SK-N-SH (cell line): ENCODE measurements around the gene MRPL36.

ENCODE experiments used
- NRF1 ChIP-seq: IDR thresholded peaks from 2 replicates; pipeline ENCODE4 v1.6.1; 2012; ENCODE audit warnings: low read depth, mild to moderate bottlenecking, low read length
- POLR2AphosphoS5 ChIP-seq: IDR thresholded peaks from 2 replicates; pipeline ENCODE4 v1.6.1; 2012; ENCODE audit warnings: low read depth, low read length
- RFX5 ChIP-seq: IDR thresholded peaks from 2 replicates; pipeline ENCODE4 v1.6.1; 2012; ENCODE audit warnings: mild to moderate bottlenecking, improper control_type of control experiment, low read length
- TEAD4 ChIP-seq: IDR thresholded peaks from 2 replicates; pipeline ENCODE4 v1.4.0; 2012; ENCODE audit warnings: mild to moderate bottlenecking, borderline replicate concordance; ENCODE audit not compliant: insufficient read depth
- TF ChIP-seq, protein P1 (sequence below): fragments of 150-350 bp; IDR thresholded peaks from 2 replicates; pipeline ENCODE4 v1.6.1; 2016; ENCODE audit warnings: mild to moderate bottlenecking, low read depth, low read length

DNA sequence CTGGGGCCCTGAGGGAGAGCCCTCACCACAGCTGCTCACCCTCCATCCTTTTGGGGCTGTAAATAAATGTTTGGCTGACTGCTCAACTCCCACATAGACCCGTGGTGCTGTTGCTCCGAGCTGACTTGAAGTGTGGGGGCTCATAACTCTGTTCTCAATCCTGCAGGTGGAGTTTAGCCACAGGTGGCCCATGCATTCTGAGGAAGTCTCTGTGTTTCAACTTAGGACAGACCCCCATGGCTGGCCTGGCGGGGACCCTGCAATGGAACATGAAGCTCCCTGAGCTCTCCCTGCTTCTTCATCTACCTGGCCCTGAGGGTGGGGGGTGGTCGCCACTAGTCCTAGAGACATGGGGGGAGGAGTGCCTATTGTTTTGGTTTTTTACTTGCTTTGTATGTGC, 21.3 kb upstream of the MRPL36 start:
- TF ChIP-seq TEAD4 (no peak), NRF1 (no peak), POLR2AphosphoS5 (no peak), RFX5 (no peak)
- TF ChIP-seq, protein P1, sequence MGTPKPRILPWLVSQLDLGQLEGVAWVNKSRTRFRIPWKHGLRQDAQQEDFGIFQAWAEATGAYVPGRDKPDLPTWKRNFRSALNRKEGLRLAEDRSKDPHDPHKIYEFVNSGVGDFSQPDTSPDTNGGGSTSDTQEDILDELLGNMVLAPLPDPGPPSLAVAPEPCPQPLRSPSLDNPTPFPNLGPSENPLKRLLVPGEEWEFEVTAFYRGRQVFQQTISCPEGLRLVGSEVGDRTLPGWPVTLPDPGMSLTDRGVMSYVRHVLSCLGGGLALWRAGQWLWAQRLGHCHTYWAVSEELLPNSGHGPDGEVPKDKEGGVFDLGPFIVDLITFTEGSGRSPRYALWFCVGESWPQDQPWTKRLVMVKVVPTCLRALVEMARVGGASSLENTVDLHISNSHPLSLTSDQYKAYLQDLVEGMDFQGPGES = no peak
